ENCODE results near the gene CFAP20DC. TPM values are rescaled to one million over a fixed set of nuclear protein-coding genes. Genes with fewer than 3 reads are reported as not detected.

CFAP20DC gene
- total RNA-seq, 5 donors from 2014 or later (not counting 1 experiment from before 2014, with no cell fraction given), result 0.26 to 0.51 (median 0.28) TPM; not detected in 2

- no peaks in the 10 kb centered on the region for H3K27me3 Mint-ChIP-seq
- CTCF ChIA-PET, result no interaction called here
- WGBS (ENCODE audit: insufficient coverage), result 60% methylated on average over 1 of the region's 2 CpGs
Measured at GRCh38 chr3:58776231-58776630, 273.6 kb downstream of the CFAP20DC start.

GRCh38 chr3:58772462-58772861 is 277.4 kb downstream of the CFAP20DC start:
- Histone ChIP-seq H3K27me3 (replicated peaks in 1 of 2; ENCODE audit: control insufficient read depth in 2 of 2, extremely low read depth in 1 of 2, insufficient read depth in 2 of 2, low read length in 1 of 2) (no peaks in the 10 kb centered on the region), H3K27ac (ENCODE audit: low read length) (no peak overlapping the region), H3K4me1 (ENCODE audit: control insufficient read depth in 1 of 2, extremely low read depth in 1 of 2, insufficient read depth in 2 of 2, low read length in 2 of 2) (no peaks in the 10 kb centered on the region), H3K36me3 (ENCODE audit: control insufficient read depth in 2 of 2, extremely low read depth in 1 of 2, insufficient read depth in 1 of 2, low read length in 1 of 2) (no peaks in the 10 kb centered on the region), H3K4me3 (ENCODE audit: control insufficient read depth in 1 of 2, extremely low read depth in 1 of 2, low read length in 1 of 2) (no peak overlapping the region), H3K9me3 (no peaks in the 10 kb centered on the region)
- ATAC-seq (replicated peaks in 1 of 4) (no peak), DNase-seq (no peak)
- Mint-ChIP-seq H3K27ac (no peak overlapping the region), H3K27me3 (peaks cover 6 to 14% of the 10 kb centered on the region in 2 donors), H3K4me1 (no peaks in the 10 kb centered on the region), H3K9me3 (peaks cover 4 to 9% (median 8%) of the 10 kb centered on the region in 3 donors), H3K36me3 (no peaks in the 10 kb centered on the region), H3K4me3 (no peak overlapping the region)
- ChIA-PET POLR2A (interaction anchor here in 1 of 2 donors (0.6 kb wide), 1 partner anchor 69 kb away, joined by 3 read pairs; no protein-coding TSS in a partner anchor), CTCF (no interaction called here)

More at GRCh38 chr3:58776231-58776630, 273.6 kb downstream of the CFAP20DC start:
- POLR2A ChIA-PET, result no interaction called here
- H3K27ac ChIP-seq (ENCODE audit: low read length), result no peak overlapping the region
- Mint-ChIP-seq H3K9me3 (peaks cover 21 to 26% (median 23%) of the 10 kb centered on the region in 3 donors), H3K36me3 (no peaks in the 10 kb centered on the region), H3K4me1 (no peaks in the 10 kb centered on the region), H3K4me3 (no peak overlapping the region), H3K27ac (no peak overlapping the region)
- H3K36me3 ChIP-seq (ENCODE audit: control insufficient read depth in 2 of 2, extremely low read depth in 1 of 2, insufficient read depth in 1 of 2, low read length in 1 of 2), result no peaks in the 10 kb centered on the region
- no peak overlapping the region for H3K4me3 ChIP-seq (ENCODE audit: control insufficient read depth in 1 of 2, extremely low read depth in 1 of 2, low read length in 1 of 2)
- DNase-seq, result no peak
- H3K9me3 ChIP-seq, result peaks cover 3% of the 10 kb centered on the region
- ATAC-seq (replicated peaks in 1 of 4), result no peak
- no peaks in the 10 kb centered on the region for H3K4me1 ChIP-seq (ENCODE audit: control insufficient read depth in 1 of 2, extremely low read depth in 1 of 2, insufficient read depth in 2 of 2, low read length in 2 of 2)
- H3K27me3 ChIP-seq (replicated peaks in 1 of 2; ENCODE audit: control insufficient read depth in 2 of 2, extremely low read depth in 1 of 2, insufficient read depth in 2 of 2, low read length in 1 of 2), result peaks cover 0 to 6% of the 10 kb centered on the region in 2 experiments

- DNase-seq, result no peak
- Histone ChIP-seq H3K9me3 (no peaks in the 10 kb centered on the region), H3K36me3 (ENCODE audit: control insufficient read depth in 2 of 2, extremely low read depth in 1 of 2, insufficient read depth in 1 of 2, low read length in 1 of 2) (no peaks in the 10 kb centered on the region), H3K4me3 (ENCODE audit: control insufficient read depth in 1 of 2, extremely low read depth in 1 of 2, low read length in 1 of 2) (no peak overlapping the region), H3K4me1 (ENCODE audit: control insufficient read depth in 1 of 2, extremely low read depth in 1 of 2, insufficient read depth in 2 of 2, low read length in 2 of 2) (no peaks in the 10 kb centered on the region), H3K27me3 (replicated peaks in 1 of 2; ENCODE audit: control insufficient read depth in 2 of 2, extremely low read depth in 1 of 2, insufficient read depth in 2 of 2, low read length in 1 of 2) (no peaks in the 10 kb centered on the region), H3K27ac (ENCODE audit: low read length) (no peak overlapping the region)
- H3K9me3 Mint-ChIP-seq, result peaks cover 2 to 9% (median 6%) of the 10 kb centered on the region in 3 donors
- 100% methylated on average over 1 of the region's 4 CpGs for WGBS (ENCODE audit: insufficient coverage)
- peaks cover 6 to 14% of the 10 kb centered on the region in 2 donors for H3K27me3 Mint-ChIP-seq
- H3K27ac Mint-ChIP-seq, result no peak overlapping the region
- ChIA-PET POLR2A (no interaction called here), CTCF (no interaction called here)
- no peaks in the 10 kb centered on the region for H3K36me3 Mint-ChIP-seq
- H3K4me1 Mint-ChIP-seq, result no peaks in the 10 kb centered on the region
- no peak for ATAC-seq (replicated peaks in 1 of 4)
- no peak overlapping the region for H3K4me3 Mint-ChIP-seq
Measured at GRCh38 chr3:58769065-58769464, 280.8 kb downstream of the CFAP20DC start.

- ATAC-seq (replicated peaks in 1 of 4) (no peak), DNase-seq (no peak)
- H3K4me3 ChIP-seq (ENCODE audit: control insufficient read depth in 1 of 2, extremely low read depth in 1 of 2, low read length in 1 of 2), result no peak overlapping the region
- no peaks in the 10 kb centered on the region for H3K27me3 ChIP-seq (replicated peaks in 1 of 2; ENCODE audit: control insufficient read depth in 2 of 2, extremely low read depth in 1 of 2, insufficient read depth in 2 of 2, low read length in 1 of 2)
- Mint-ChIP-seq H3K36me3 (no peaks in the 10 kb centered on the region), H3K9me3 (peaks cover 2 to 12% (median 6%) of the 10 kb centered on the region in 3 donors), H3K27me3 (peaks cover 6 to 14% of the 10 kb centered on the region in 2 donors), H3K4me3 (no peak overlapping the region), H3K4me1 (no peaks in the 10 kb centered on the region), H3K27ac (no peak overlapping the region)
- no peaks in the 10 kb centered on the region for H3K9me3 ChIP-seq
- no peaks in the 10 kb centered on the region for H3K36me3 ChIP-seq (ENCODE audit: control insufficient read depth in 2 of 2, extremely low read depth in 1 of 2, insufficient read depth in 1 of 2, low read length in 1 of 2)
- WGBS (ENCODE audit: insufficient coverage), result 71% methylated on average over 8 of the region's 9 CpGs
- H3K27ac ChIP-seq (ENCODE audit: low read length), result no peak overlapping the region
- H3K4me1 ChIP-seq (ENCODE audit: control insufficient read depth in 1 of 2, extremely low read depth in 1 of 2, insufficient read depth in 2 of 2, low read length in 2 of 2), result no peaks in the 10 kb centered on the region
- CTCF ChIA-PET, result no interaction called here
- POLR2A ChIA-PET, result no interaction called here
Measured at GRCh38 chr3:58766587-58767282, 283.1 kb downstream of the CFAP20DC start.

GRCh38 chr3:58755150-58755549 is 294.7 kb downstream of the CFAP20DC start:
- peaks cover 0 to 3% of the 10 kb centered on the region in 2 donors for H3K27me3 Mint-ChIP-seq
- no peaks in the 10 kb centered on the region for H3K9me3 Mint-ChIP-seq
- ChIA-PET POLR2A (no interaction called here), CTCF (no interaction called here)
- no peaks in the 10 kb centered on the region for H3K36me3 Mint-ChIP-seq
- H3K4me3 Mint-ChIP-seq, result no peak overlapping the region
- ATAC-seq (replicated peaks in 1 of 4), result no peak
- no peaks in the 10 kb centered on the region for H3K27me3 ChIP-seq (replicated peaks in 1 of 2; ENCODE audit: control insufficient read depth in 2 of 2, extremely low read depth in 1 of 2, insufficient read depth in 2 of 2, low read length in 1 of 2)
- no peaks in the 10 kb centered on the region for H3K4me1 ChIP-seq (ENCODE audit: control insufficient read depth in 1 of 2, extremely low read depth in 1 of 2, insufficient read depth in 2 of 2, low read length in 2 of 2)
- H3K9me3 ChIP-seq, result no peaks in the 10 kb centered on the region
- no CpG with 5 or more reads among the region's 2 CpGs for WGBS (ENCODE audit: insufficient coverage)
- no peak for DNase-seq
- H3K4me1 Mint-ChIP-seq, result no peaks in the 10 kb centered on the region
- no peak overlapping the region for H3K27ac Mint-ChIP-seq
- H3K4me3 ChIP-seq (ENCODE audit: control insufficient read depth in 1 of 2, extremely low read depth in 1 of 2, low read length in 1 of 2), result no peak overlapping the region
- no peaks in the 10 kb centered on the region for H3K36me3 ChIP-seq (ENCODE audit: control insufficient read depth in 2 of 2, extremely low read depth in 1 of 2, insufficient read depth in 1 of 2, low read length in 1 of 2)
- no peak overlapping the region for H3K27ac ChIP-seq (ENCODE audit: low read length)

- Mint-ChIP-seq H3K4me3 (no peak overlapping the region), H3K27ac (no peak overlapping the region), H3K27me3 (peaks cover 0 to 3% of the 10 kb centered on the region in 2 donors), H3K9me3 (no peaks in the 10 kb centered on the region), H3K4me1 (no peaks in the 10 kb centered on the region), H3K36me3 (no peaks in the 10 kb centered on the region)
- Histone ChIP-seq H3K27me3 (replicated peaks in 1 of 2; ENCODE audit: control insufficient read depth in 2 of 2, extremely low read depth in 1 of 2, insufficient read depth in 2 of 2, low read length in 1 of 2) (no peaks in the 10 kb centered on the region), H3K9me3 (no peaks in the 10 kb centered on the region), H3K4me1 (ENCODE audit: control insufficient read depth in 1 of 2, extremely low read depth in 1 of 2, insufficient read depth in 2 of 2, low read length in 2 of 2) (no peaks in the 10 kb centered on the region), H3K27ac (ENCODE audit: low read length) (no peak overlapping the region), H3K36me3 (ENCODE audit: control insufficient read depth in 2 of 2, extremely low read depth in 1 of 2, insufficient read depth in 1 of 2, low read length in 1 of 2) (no peaks in the 10 kb centered on the region), H3K4me3 (ENCODE audit: control insufficient read depth in 1 of 2, extremely low read depth in 1 of 2, low read length in 1 of 2) (no peak overlapping the region)
- ChIA-PET POLR2A (no interaction called here), CTCF (no interaction called here)
- WGBS (ENCODE audit: insufficient coverage), result 50% methylated on average over 2 of the region's 4 CpGs
- ATAC-seq (replicated peaks in 1 of 4), result no peak
- no peak for DNase-seq
Measured at GRCh38 chr3:58754074-58754473, 295.8 kb downstream of the CFAP20DC start.
